Caco-2 (cell line): ENCODE measurements around the gene TOMM40L. TPM values are rescaled to one million over a fixed set of nuclear protein-coding genes. Genes with fewer than 3 reads are reported as not detected.
"Not testable (repeated sequence)": the region's sequence is repeated elsewhere in the genome, so short reads cannot be mapped to it uniquely, and the experiment has no call there.

Experiments
- BruUV-seq: library from RNA; stranded (reverse); fragments of 400-500 nt; replicated peaks from 2 replicates; lab custom pipeline; 2021; lab: Mats Ljungman, UMichigan
- CTCF ChIA-PET: fragments of 300-600 bp; sonication (Branson Sonifier 250); formaldehyde crosslinking; loops from one replicate; lab custom pipeline; 2022; ENCODE audit warnings: antibody characterized with exemption; lab: Charles Lee
- POLR2A ChIA-PET: fragments of 300-600 bp; sonication (Branson Sonifier 250); formaldehyde crosslinking; loops from one replicate; lab custom pipeline; 2022; ENCODE audit warnings: antibody characterized with exemption; lab: Charles Lee
- DNase-seq, 2 experiments: peaks; one replicate each; pipeline versions ENCODE4 v3.0.0 to v3.0.0-alpha.2; 2020 to 2022
- H3K27me3 ChIP-seq: replicated peaks from 2 replicates; pipeline ENCODE4 v1.6.0; 2011; ENCODE audit warnings: low read length; ENCODE audit not compliant: control insufficient read depth, insufficient read depth
- H3K36me3 ChIP-seq: 2 replicates; pipeline ENCODE4 v1.5.1; 2011; ENCODE audit warnings: low read length; ENCODE audit not compliant: control insufficient read depth, insufficient read depth
- H3K4me1 ChIP-seq: fragments of 250-450 bp; sonication (Bioruptor Pico); 2 replicates; pipeline ENCODE4 v1.5.1; 2020; ENCODE audit warnings: mild to moderate bottlenecking
- H3K4me3 ChIP-seq: 2 replicates; pipeline ENCODE4 v1.5.1; 2011; ENCODE audit warnings: low read depth, mild to moderate bottlenecking, control low read depth, low read length
- H3K9me3 ChIP-seq: fragments of 250-450 bp; sonication (Bioruptor Pico); 2 replicates; pipeline ENCODE4 v1.5.1; 2020; ENCODE audit warnings: mild to moderate bottlenecking, moderate library complexity
- H3K27ac Mint-ChIP-seq: one replicate; pipeline ENCODE4 v1.8.0; 2022; ENCODE audit warnings: mixed read lengths; ENCODE audit not compliant: unreplicated experiment
- H3K27me3 Mint-ChIP-seq: one replicate; pipeline ENCODE4 v1.8.0; 2022; ENCODE audit warnings: mixed read lengths; ENCODE audit not compliant: insufficient read depth, unreplicated experiment
- H3K36me3 Mint-ChIP-seq: one replicate; pipeline ENCODE4 v1.8.0; 2022; ENCODE audit warnings: mild to moderate bottlenecking, mixed read lengths; ENCODE audit not compliant: insufficient read depth, unreplicated experiment
- H3K4me1 Mint-ChIP-seq: one replicate; pipeline ENCODE4 v1.8.0; 2022; ENCODE audit warnings: low read depth, mixed read lengths; ENCODE audit not compliant: unreplicated experiment
- H3K4me3 Mint-ChIP-seq: one replicate; pipeline ENCODE4 v1.8.0; 2022; ENCODE audit warnings: mild to moderate bottlenecking, moderate library complexity, mixed read lengths; ENCODE audit not compliant: unreplicated experiment
- H3K9me3 Mint-ChIP-seq: one replicate; pipeline ENCODE4 v1.8.0; 2022; ENCODE audit warnings: mixed read lengths; ENCODE audit not compliant: unreplicated experiment
- intact Hi-C: fragments of 100-400 bp; cut with micrococcal nuclease; formaldehyde crosslinking; loops from one replicate; pipeline ENCODE4 v1.10.0; 2022; ENCODE audit not compliant: unreplicated experiment
- total RNA-seq: library from RNA; stranded (reverse); gene quantifications from 2 replicates; pipeline ENCODE4 v1.2.3, GENCODE V29; 2022
- TF ChIP-seq, protein P1 (sequence below), 2 experiments: fragments of 200-600 bp in 1 of 2; IDR thresholded peaks; 1 replicate in 1 of 2; 2 replicates in 1 of 2; pipeline versions ENCODE4 v1.5.1 to v1.8.0; 2011 to 2022; ENCODE audit warnings: antibody characterized with exemption in 1 of 2, control low read depth in 1 of 2, inconsistent platforms in 1 of 2, low read depth in 1 of 2, low read length in 1 of 2, mild to moderate bottlenecking in 1 of 2, moderate library complexity in 1 of 2; ENCODE audit not compliant: insufficient read depth in 1 of 2, severe bottlenecking in 1 of 2, unreplicated experiment in 1 of 2

Gene TOMM40L
- total RNA-seq, 1 experiment from 2014 or later = 23.1 TPM

DNA sequence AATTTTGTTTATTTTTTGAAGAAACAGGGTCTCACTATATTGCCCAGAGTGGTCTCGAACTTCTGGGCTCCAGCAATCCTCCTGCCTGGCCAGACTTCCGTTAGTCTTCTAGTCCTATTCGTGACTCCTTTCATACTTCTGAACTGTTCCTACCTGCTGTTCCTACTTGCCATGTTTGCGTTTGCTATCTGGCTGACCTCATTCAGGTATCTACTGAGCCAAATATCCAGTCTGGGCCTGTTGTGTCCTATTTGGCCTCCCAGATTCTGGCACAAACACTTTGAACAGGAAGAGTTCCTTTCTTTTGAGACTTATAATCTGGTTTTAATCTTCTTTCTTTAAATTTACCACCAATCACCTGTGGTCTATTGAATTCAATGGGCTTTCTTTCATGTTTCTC, 19.0 kb downstream of the TOMM40L start:
- CTCF ChIA-PET = no interaction called here

DNA sequence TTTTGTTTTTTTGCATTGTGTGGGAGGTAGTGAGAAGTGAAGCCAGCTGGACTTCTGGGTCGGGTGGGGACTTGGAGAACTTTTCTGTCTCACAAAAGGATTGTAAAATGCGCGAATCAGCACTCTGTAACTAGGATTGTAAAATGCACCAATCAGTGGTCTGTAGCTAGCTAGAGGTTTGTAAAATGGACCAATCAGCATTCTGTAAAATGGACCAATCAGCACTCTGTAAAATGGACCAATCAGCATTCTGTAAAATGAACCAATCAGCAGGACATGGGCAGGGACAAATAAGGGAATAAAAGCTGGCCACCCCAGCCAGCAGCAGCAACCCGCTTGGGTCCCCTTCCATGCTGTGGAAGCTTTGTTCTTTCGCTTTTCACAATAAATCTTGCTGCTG, 24.2 kb downstream of the TOMM40L start:
- DNase-seq, H3K4me1 ChIP-seq, H3K4me1 Mint-ChIP-seq, H3K4me3 ChIP-seq, H3K9me3 ChIP-seq, H3K36me3 ChIP-seq, BruUV-seq, H3K4me3 Mint-ChIP-seq, H3K9me3 Mint-ChIP-seq, H3K36me3 Mint-ChIP-seq, POLR2A ChIA-PET, intact Hi-C loops, H3K27ac Mint-ChIP-seq, H3K27me3 Mint-ChIP-seq, H3K27me3 ChIP-seq: not testable (repeated sequence)
- CTCF ChIA-PET = interaction anchor here (0.7 to 1.1 kb wide), 3 partner anchors 19 to 44 kb away, joined by 3 to 5 read pairs (median 4); no protein-coding TSS in a partner anchor

More for the DNA sequence above, 19.0 kb downstream of the TOMM40L start:
- no peaks in the 10 kb centered on the region for H3K27me3 Mint-ChIP-seq
- no peaks in the 10 kb centered on the region for H3K27me3 ChIP-seq
- intact Hi-C loops = no loop called here
- 0 out of 2 replicates have a peak, but pooled peaks cover 7% of the 10 kb centered on the region for H3K4me1 ChIP-seq
- DNase-seq = no peak
- no peak overlapping the region for H3K27ac Mint-ChIP-seq
- BruUV-seq = no TSS peak
- H3K36me3 Mint-ChIP-seq = no peaks in the 10 kb centered on the region
- H3K4me1 Mint-ChIP-seq = peaks cover 16% of the 10 kb centered on the region
- no peaks in the 10 kb centered on the region for H3K9me3 Mint-ChIP-seq
- TF ChIP-seq, protein P1, sequence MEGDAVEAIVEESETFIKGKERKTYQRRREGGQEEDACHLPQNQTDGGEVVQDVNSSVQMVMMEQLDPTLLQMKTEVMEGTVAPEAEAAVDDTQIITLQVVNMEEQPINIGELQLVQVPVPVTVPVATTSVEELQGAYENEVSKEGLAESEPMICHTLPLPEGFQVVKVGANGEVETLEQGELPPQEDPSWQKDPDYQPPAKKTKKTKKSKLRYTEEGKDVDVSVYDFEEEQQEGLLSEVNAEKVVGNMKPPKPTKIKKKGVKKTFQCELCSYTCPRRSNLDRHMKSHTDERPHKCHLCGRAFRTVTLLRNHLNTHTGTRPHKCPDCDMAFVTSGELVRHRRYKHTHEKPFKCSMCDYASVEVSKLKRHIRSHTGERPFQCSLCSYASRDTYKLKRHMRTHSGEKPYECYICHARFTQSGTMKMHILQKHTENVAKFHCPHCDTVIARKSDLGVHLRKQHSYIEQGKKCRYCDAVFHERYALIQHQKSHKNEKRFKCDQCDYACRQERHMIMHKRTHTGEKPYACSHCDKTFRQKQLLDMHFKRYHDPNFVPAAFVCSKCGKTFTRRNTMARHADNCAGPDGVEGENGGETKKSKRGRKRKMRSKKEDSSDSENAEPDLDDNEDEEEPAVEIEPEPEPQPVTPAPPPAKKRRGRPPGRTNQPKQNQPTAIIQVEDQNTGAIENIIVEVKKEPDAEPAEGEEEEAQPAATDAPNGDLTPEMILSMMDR (IDR thresholded peaks at IDR 0.05; ENCODE audit: insufficient read depth in 1 of 2, low read depth in 1 of 2, low read length in 1 of 2, severe bottlenecking in 1 of 2, unreplicated experiment in 1 of 2) = no peak
- no peak overlapping the region for H3K4me3 ChIP-seq
- H3K9me3 ChIP-seq = no peaks in the 10 kb centered on the region
- no peak overlapping the region for H3K4me3 Mint-ChIP-seq
- no peaks in the 10 kb centered on the region for H3K36me3 ChIP-seq
- POLR2A ChIA-PET = no interaction called here

GRCh38 chr1:161250829-161251228, 25.0 kb downstream of the TOMM40L start:
- BruUV-seq = no TSS peak
- peaks cover 7% of the 10 kb centered on the region for H3K9me3 Mint-ChIP-seq
- no peak overlapping the region for H3K27ac Mint-ChIP-seq
- ChIA-PET CTCF (no interaction called here), POLR2A (no interaction called here)
- no peak overlapping the region for H3K4me3 ChIP-seq
- no peaks in the 10 kb centered on the region for H3K9me3 ChIP-seq
- no peaks in the 10 kb centered on the region for H3K27me3 Mint-ChIP-seq
- DNase-seq = no peak
- peaks cover 5% of the 10 kb centered on the region for H3K4me1 Mint-ChIP-seq
- intact Hi-C loops = no loop called here
- no peaks in the 10 kb centered on the region for H3K36me3 ChIP-seq
- no peaks in the 10 kb centered on the region for H3K36me3 Mint-ChIP-seq
- TF ChIP-seq, protein P1 (IDR thresholded peaks at IDR 0.05; ENCODE audit: insufficient read depth in 1 of 2, low read depth in 1 of 2, low read length in 1 of 2, severe bottlenecking in 1 of 2, unreplicated experiment in 1 of 2) = no peak
- H3K4me3 Mint-ChIP-seq = no peak overlapping the region
- H3K4me1 ChIP-seq = no peaks in the 10 kb centered on the region
- no peaks in the 10 kb centered on the region for H3K27me3 ChIP-seq

- ChIA-PET CTCF (no interaction called here), POLR2A (no interaction called here)
- Histone ChIP-seq H3K9me3 (peaks cover 2% of the 10 kb centered on the region), H3K27me3 (no peaks in the 10 kb centered on the region), H3K4me3 (no peak overlapping the region), H3K36me3 (no peaks in the 10 kb centered on the region), H3K4me1 (no peaks in the 10 kb centered on the region)
- BruUV-seq = no TSS peak
- Mint-ChIP-seq H3K4me3 (no peak overlapping the region), H3K9me3 (peaks cover 11% of the 10 kb centered on the region), H3K27me3 (no peaks in the 10 kb centered on the region), H3K4me1 (peaks cover 8% of the 10 kb centered on the region), H3K27ac (no peak overlapping the region), H3K36me3 (no peaks in the 10 kb centered on the region)
- intact Hi-C loops = no loop called here
- TF ChIP-seq, protein P1 (IDR thresholded peaks at IDR 0.05; ENCODE audit: insufficient read depth in 1 of 2, low read depth in 1 of 2, low read length in 1 of 2, severe bottlenecking in 1 of 2, unreplicated experiment in 1 of 2) = no peak
- no peak for DNase-seq
These were observed 25.7 kb downstream of the TOMM40L start for GRCh38 chr1:161251579-161251978.

- CTCF ChIA-PET, H3K4me3 ChIP-seq, H3K36me3 ChIP-seq, H3K36me3 Mint-ChIP-seq, DNase-seq, BruUV-seq, H3K4me1 Mint-ChIP-seq, H3K27me3 ChIP-seq, H3K27me3 Mint-ChIP-seq, POLR2A ChIA-PET, intact Hi-C loops, H3K4me1 ChIP-seq, H3K4me3 Mint-ChIP-seq, H3K27ac Mint-ChIP-seq: not testable (repeated sequence)
- peaks cover 22% of the 10 kb centered on the region for H3K9me3 Mint-ChIP-seq
- peaks cover 14% of the 10 kb centered on the region for H3K9me3 ChIP-seq
These were observed 29.4 kb downstream of the TOMM40L start for GRCh38 chr1:161255302-161255701.
